Measurements from ENCODE around the gene LRRC4C.

GRCh38 chr11:40252236-40252635, 1207.2 kb downstream of the LRRC4C start:
- no peak for TF ChIP-seq CTCF (IDR thresholded peaks at IDR 0.05)
- no peak for TF ChIP-seq ZFX (IDR thresholded peaks at IDR 0.05; ENCODE audit: borderline replicate concordance)

Measured in 22Rv1 (cell line).